Heart left ventricle (tissue), 13 donors: ENCODE data around the gene AGRN.

Experiments
- POLR2A ChIP-seq, 2 donors: fragments of 450-650 bp; IDR thresholded peaks; one replicate each; pipeline ENCODE4 v1.6.1; 2017; ENCODE audit warnings: antibody characterized with exemption in 2 of 2, mild to moderate bottlenecking in 2 of 2, moderate library complexity in 2 of 2
- TF ChIP-seq, protein P1 (sequence below), 12 donors: fragments of 200-600 bp; sonication (generic) in 4 of 12; IDR thresholded peaks; one replicate each; pipeline versions ENCODE4 v1.5.0 to v1.8.0; 2018 to 2022; ENCODE audit warnings: antibody characterized with exemption in 12 of 12, mild to moderate bottlenecking in 5 of 12
- donor health status: ischemic (EF 13 %, LVEDD 7.1; RV severe dilation, severe dysfunction).
- donor health status: DM: no; HTN: yes; CAD: no.
- donor health status: DM: no; HTN: no; CAD: no.
- donor health status: ischemic (EF 25% LVEDD 6.9; RV normal size, moderate dysfunction).
- donor health status: ischemic (EF 25% LVEDD 5.7; RV mildly dilated, moderate dysfunction).
- donor health status: ischemic (EF 35%, LVEDD 5.7; RV mildly dilated, moderate dysfunction).
- donor health status: nonischemic (EF 11% LVEDD 7.7; RV severe dilation, severe dysfunction).
- donor health status: DM: yes; HTN: yes; CAD: no.
- donor health status: PGD.
- donor health status: ischemic (EF 29% LVEDD 5.4; RV normal size, mild dysfunction).
- donor health status: nonischemic (EF 23%, LVEDD 6.1; RV moderate dilation, normal function).

DNA sequence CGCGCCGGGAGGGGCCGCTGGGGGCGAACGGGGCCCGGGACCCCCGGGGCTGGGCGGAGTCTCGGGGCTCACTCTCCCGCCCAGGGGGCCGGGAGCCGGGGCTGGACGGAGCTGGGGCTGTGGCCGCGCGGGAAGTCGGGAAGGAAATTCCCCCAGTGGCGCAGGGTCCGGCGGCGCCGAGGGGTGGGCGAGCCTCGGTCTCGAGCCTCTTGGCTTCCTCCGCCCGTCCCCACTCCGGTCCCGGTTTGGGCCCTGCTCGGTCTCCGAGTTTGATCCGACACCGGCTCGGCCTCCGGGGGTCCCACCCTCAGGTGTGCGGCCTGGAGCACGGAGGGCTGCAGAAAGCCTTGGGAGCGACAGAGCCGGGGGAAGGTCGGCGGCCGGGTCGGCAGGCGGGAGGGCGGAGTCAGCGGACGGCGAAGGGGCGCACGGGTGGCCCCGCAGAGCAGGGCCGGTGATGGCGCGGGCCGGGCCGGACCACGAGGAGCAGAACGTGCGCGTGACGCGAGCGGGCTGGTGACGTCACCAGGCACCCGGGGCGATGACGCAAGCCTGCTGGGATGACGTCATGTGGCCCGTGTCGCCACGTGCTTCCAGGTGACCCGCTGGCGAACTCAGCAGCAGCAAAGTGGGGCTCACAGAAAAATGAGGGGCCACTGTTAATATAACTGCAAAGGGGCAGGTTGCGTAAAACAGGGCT is 19.4 kb upstream of the AGRN start:
- TF ChIP-seq, protein P1, sequence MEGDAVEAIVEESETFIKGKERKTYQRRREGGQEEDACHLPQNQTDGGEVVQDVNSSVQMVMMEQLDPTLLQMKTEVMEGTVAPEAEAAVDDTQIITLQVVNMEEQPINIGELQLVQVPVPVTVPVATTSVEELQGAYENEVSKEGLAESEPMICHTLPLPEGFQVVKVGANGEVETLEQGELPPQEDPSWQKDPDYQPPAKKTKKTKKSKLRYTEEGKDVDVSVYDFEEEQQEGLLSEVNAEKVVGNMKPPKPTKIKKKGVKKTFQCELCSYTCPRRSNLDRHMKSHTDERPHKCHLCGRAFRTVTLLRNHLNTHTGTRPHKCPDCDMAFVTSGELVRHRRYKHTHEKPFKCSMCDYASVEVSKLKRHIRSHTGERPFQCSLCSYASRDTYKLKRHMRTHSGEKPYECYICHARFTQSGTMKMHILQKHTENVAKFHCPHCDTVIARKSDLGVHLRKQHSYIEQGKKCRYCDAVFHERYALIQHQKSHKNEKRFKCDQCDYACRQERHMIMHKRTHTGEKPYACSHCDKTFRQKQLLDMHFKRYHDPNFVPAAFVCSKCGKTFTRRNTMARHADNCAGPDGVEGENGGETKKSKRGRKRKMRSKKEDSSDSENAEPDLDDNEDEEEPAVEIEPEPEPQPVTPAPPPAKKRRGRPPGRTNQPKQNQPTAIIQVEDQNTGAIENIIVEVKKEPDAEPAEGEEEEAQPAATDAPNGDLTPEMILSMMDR (IDR thresholded peaks at IDR 0.05) = no peak
- no peak for TF ChIP-seq POLR2A (IDR thresholded peaks at IDR 0.05)
